CD14-positive monocyte (primary cell): Measurements from ENCODE around the gene SIK2. TPM values are rescaled to one million over a fixed set of nuclear protein-coding genes. Genes with fewer than 3 reads are reported as not detected.

Experiments used
- DNase-seq, 3 donors: peaks; one replicate each; pipeline ENCODE4 v3.0.0-alpha.2; 2011 to 2022
- H2AFZ ChIP-seq: 2 replicates; pipeline ENCODE4 v1.6.0; 2012; ENCODE audit warnings: mild to moderate bottlenecking, low read depth, low read length, inconsistent platforms; ENCODE audit not compliant: insufficient read depth, poor library complexity, severe bottlenecking
- H3K27ac ChIP-seq, 2 donors: 1 replicate in 1 of 2; 2 replicates in 1 of 2; pipeline ENCODE4 v1.5.1; 2012 to 2013; ENCODE audit warnings: low read length in 2 of 2, control low read depth in 1 of 2, inconsistent platforms in 1 of 2, low read depth in 1 of 2, mild to moderate bottlenecking in 1 of 2
- H3K27me3 ChIP-seq, 2 donors: one replicate each; pipeline versions ENCODE4 v1.6.0 to v1.6.1; 2011 to 2013; ENCODE audit warnings: low read length in 2 of 2; ENCODE audit not compliant: control insufficient read depth in 2 of 2, insufficient read depth in 2 of 2
- H3K36me3 ChIP-seq, 2 donors: replicated peaks in 1 of 2; 1 replicate in 1 of 2; 2 replicates in 1 of 2; pipeline versions ENCODE4 v1.5.1 to v1.6.1; 2012 to 2013; ENCODE audit warnings: low read length in 2 of 2, control low read depth in 1 of 2, inconsistent platforms in 1 of 2, mild to moderate bottlenecking in 1 of 2; ENCODE audit not compliant: insufficient read depth in 2 of 2, control insufficient read depth in 1 of 2
- H3K4me1 ChIP-seq, 2 donors: 1 replicate in 1 of 2; 2 replicates in 1 of 2; pipeline versions ENCODE4 v1.5.1 to v1.6.1; 2012 to 2013; ENCODE audit warnings: low read length in 2 of 2, control low read depth in 1 of 2, inconsistent platforms in 1 of 2, mild to moderate bottlenecking in 1 of 2, moderate library complexity in 1 of 2; ENCODE audit not compliant: insufficient read depth in 2 of 2, control insufficient read depth in 1 of 2
- H3K4me2 ChIP-seq: replicated peaks from 2 replicates; pipeline ENCODE3; 2012; ENCODE audit warnings: low read length, moderate library complexity, mild to moderate bottlenecking; ENCODE audit not compliant: poor library complexity, severe bottlenecking; ENCODE audit errors: extremely low read depth
- H3K4me3 ChIP-seq, 3 experiments: fragments of 200-600 bp in 1 of 3; sonication (generic) in 1 of 3; replicated peaks in 1 of 3; 1 replicate in 2 of 3; 2 replicates in 1 of 3; pipeline ENCODE4 v1.5.1; 2011 to 2013; ENCODE audit warnings: low read length in 3 of 3, mild to moderate bottlenecking in 3 of 3, control low read depth in 2 of 3, low read depth in 2 of 3, inconsistent platforms in 1 of 3, moderate library complexity in 1 of 3
- H3K79me2 ChIP-seq: 2 replicates; pipeline ENCODE4 v1.6.0; 2012; ENCODE audit warnings: mild to moderate bottlenecking, control low read depth, inconsistent platforms, low read length, moderate library complexity; ENCODE audit not compliant: insufficient read depth
- H3K9ac ChIP-seq: 2 replicates; pipeline ENCODE4 v1.6.0; 2017; ENCODE audit warnings: low read length, mild to moderate bottlenecking; ENCODE audit not compliant: insufficient read depth, poor library complexity, severe bottlenecking
- H3K9me3 ChIP-seq, 2 donors: replicated peaks in 1 of 2; 1 replicate in 1 of 2; 2 replicates in 1 of 2; pipeline versions ENCODE4 v1.5.1 to v1.6.1; 2012 to 2013; ENCODE audit warnings: low read length in 2 of 2, control low read depth in 1 of 2; ENCODE audit not compliant: control insufficient read depth in 1 of 2, insufficient read depth in 1 of 2
- H4K20me1 ChIP-seq: 2 replicates; pipeline ENCODE4 v1.6.0; 2012; ENCODE audit warnings: mild to moderate bottlenecking, low read length, control low read depth, moderate library complexity; ENCODE audit not compliant: insufficient read depth
- H3K27ac Mint-ChIP-seq, 7 donors: one replicate each; pipeline ENCODE4 v1.8.0; 2020; ENCODE audit warnings: mild to moderate bottlenecking in 7 of 7, mixed read lengths in 7 of 7, moderate library complexity in 6 of 7, inconsistent platforms in 2 of 7
- H3K27me3 Mint-ChIP-seq, 3 donors: one replicate each; pipeline ENCODE4 v1.8.0; 2021 to 2022; ENCODE audit warnings: low read depth in 3 of 3, mild to moderate bottlenecking in 3 of 3, mixed read lengths in 3 of 3, moderate library complexity in 3 of 3, inconsistent platforms in 1 of 3
- H3K36me3 Mint-ChIP-seq, 2 donors: one replicate each; pipeline ENCODE4 v1.8.0; 2020; ENCODE audit warnings: mixed read lengths in 2 of 2, inconsistent platforms in 1 of 2, mild to moderate bottlenecking in 1 of 2
- H3K4me1 Mint-ChIP-seq: one replicate; pipeline ENCODE4 v1.8.0; 2020; ENCODE audit warnings: mild to moderate bottlenecking, mixed read lengths
- H3K4me3 Mint-ChIP-seq, 2 donors: one replicate each; pipeline ENCODE4 v1.8.0; 2020; ENCODE audit warnings: mild to moderate bottlenecking in 2 of 2, mixed read lengths in 2 of 2, moderate library complexity in 1 of 2
- H3K9me3 Mint-ChIP-seq, 7 donors: one replicate each; pipeline ENCODE4 v1.8.0; 2020 to 2022; ENCODE audit warnings: mixed read lengths in 7 of 7, mild to moderate bottlenecking in 6 of 7, moderate library complexity in 6 of 7, inconsistent platforms in 2 of 7
- WGBS: methylation state at CpG from one replicate; pipeline ENCODE4 v1.1.5; 2013; ENCODE audit warnings: missing lambda C conversion rate; ENCODE audit not compliant: insufficient coverage; 5-methylcytosine and 5-hydroxymethylcytosine counted together
- intact Hi-C, 2 donors: fragments of 100-400 bp; cut with micrococcal nuclease; formaldehyde crosslinking; loops; one replicate each; pipeline versions ENCODE4 v1.15.0 to v1.15.1; 2023
- polyA plus RNA-seq, 3 donors: library from polyadenylated mRNA; depleted of rRNA in 1 of 3; unstranded in 2 of 3; stranded (reverse) in 1 of 3; fragments of 300-500 nt in 2 of 3; fragments of >200 nt in 1 of 3; fragmentation: Illumina TruSeq in 2 of 3; gene quantifications; 1 replicate in 2 of 3; 2 replicates in 1 of 3; pipeline ENCODE4 v1.2.3, GENCODE V29; 2012 to 2021
- TF ChIP-seq, protein P1 (sequence below): fragments of 200-600 bp; IDR thresholded peaks from one replicate; pipeline ENCODE4 v1.8.0; 2022; ENCODE audit warnings: antibody characterized with exemption, mild to moderate bottlenecking

Gene SIK2
- polyA plus RNA-seq, 3 donors: 0.16 to 8.8 (median 0.23) TPM

- 80% methylated on average over 1 of the region's 2 CpGs for WGBS
- no peak overlapping the region for H3K4me2 ChIP-seq
- H3K9me3 Mint-ChIP-seq: no peaks in the 10 kb centered on the region
- no peaks in the 10 kb centered on the region for H3K27me3 ChIP-seq
- no peak overlapping the region for H3K27ac ChIP-seq
- no peaks in the 10 kb centered on the region for H3K9me3 ChIP-seq
- no peak overlapping the region for H3K9ac ChIP-seq
- DNase-seq: no peak
- intact Hi-C loops: no loop called here
- H4K20me1 ChIP-seq: no peaks in the 10 kb centered on the region
- H3K4me3 Mint-ChIP-seq: no peak overlapping the region
- no peak overlapping the region for H2AFZ ChIP-seq
- H3K27ac Mint-ChIP-seq: no peak overlapping the region
- H3K27me3 Mint-ChIP-seq: peaks cover 0 to 3% (median 0%) of the 10 kb centered on the region in 3 donors
- H3K79me2 ChIP-seq: no peaks in the 10 kb centered on the region
- H3K4me1 Mint-ChIP-seq: no peaks in the 10 kb centered on the region
- no peaks in the 10 kb centered on the region for H3K4me1 ChIP-seq
- TF ChIP-seq, protein P1, sequence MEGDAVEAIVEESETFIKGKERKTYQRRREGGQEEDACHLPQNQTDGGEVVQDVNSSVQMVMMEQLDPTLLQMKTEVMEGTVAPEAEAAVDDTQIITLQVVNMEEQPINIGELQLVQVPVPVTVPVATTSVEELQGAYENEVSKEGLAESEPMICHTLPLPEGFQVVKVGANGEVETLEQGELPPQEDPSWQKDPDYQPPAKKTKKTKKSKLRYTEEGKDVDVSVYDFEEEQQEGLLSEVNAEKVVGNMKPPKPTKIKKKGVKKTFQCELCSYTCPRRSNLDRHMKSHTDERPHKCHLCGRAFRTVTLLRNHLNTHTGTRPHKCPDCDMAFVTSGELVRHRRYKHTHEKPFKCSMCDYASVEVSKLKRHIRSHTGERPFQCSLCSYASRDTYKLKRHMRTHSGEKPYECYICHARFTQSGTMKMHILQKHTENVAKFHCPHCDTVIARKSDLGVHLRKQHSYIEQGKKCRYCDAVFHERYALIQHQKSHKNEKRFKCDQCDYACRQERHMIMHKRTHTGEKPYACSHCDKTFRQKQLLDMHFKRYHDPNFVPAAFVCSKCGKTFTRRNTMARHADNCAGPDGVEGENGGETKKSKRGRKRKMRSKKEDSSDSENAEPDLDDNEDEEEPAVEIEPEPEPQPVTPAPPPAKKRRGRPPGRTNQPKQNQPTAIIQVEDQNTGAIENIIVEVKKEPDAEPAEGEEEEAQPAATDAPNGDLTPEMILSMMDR: no peak
- peaks cover 16 to 33% of the 10 kb centered on the region in 2 donors for H3K36me3 ChIP-seq
- peaks cover 34 to 44% of the 10 kb centered on the region in 2 donors for H3K36me3 Mint-ChIP-seq
- H3K4me3 ChIP-seq: no peak overlapping the region
Measured at GRCh38 chr11:111684251-111684650, 82.0 kb downstream of the SIK2 start.

GRCh38 chr11:111688013-111688412 is 85.8 kb downstream of the SIK2 start:
- Histone ChIP-seq H3K4me1 (no peaks in the 10 kb centered on the region), H3K79me2 (no peaks in the 10 kb centered on the region), H4K20me1 (no peaks in the 10 kb centered on the region), H3K27ac (no peak overlapping the region), H2AFZ (no peak overlapping the region), H3K27me3 (no peaks in the 10 kb centered on the region), H3K9ac (no peak overlapping the region), H3K36me3 (peaks cover 28 to 54% of the 10 kb centered on the region in 2 donors), H3K4me3 (no peak overlapping the region), H3K9me3 (no peaks in the 10 kb centered on the region), H3K4me2 (no peak overlapping the region)
- WGBS: 100% methylated on average over 4 of the region's 7 CpGs
- DNase-seq: no peak
- intact Hi-C loops: no loop called here
- Mint-ChIP-seq H3K9me3 (no peaks in the 10 kb centered on the region), H3K4me3 (no peak overlapping the region), H3K4me1 (no peaks in the 10 kb centered on the region), H3K27me3 (no peaks in the 10 kb centered on the region), H3K36me3 (peaks cover 44 to 48% of the 10 kb centered on the region in 2 donors), H3K27ac (no peak overlapping the region)
- TF ChIP-seq, protein P1: no peak
